Rectal smooth muscle tissue (tissue), 1 donor: ENCODE results near the gene ATP10A.

Source experiments
- H3K27ac ChIP-seq: one replicate; pipeline ENCODE4 v1.7.0; 2013; ENCODE audit warnings: low read depth, low read length, inconsistent platforms
- H3K27me3 ChIP-seq: one replicate; pipeline ENCODE4 v1.7.0; 2013; ENCODE audit warnings: low read length; ENCODE audit not compliant: control insufficient read depth, insufficient read depth
- H3K36me3 ChIP-seq: one replicate; pipeline ENCODE4 v1.7.0; 2013; ENCODE audit warnings: low read length; ENCODE audit not compliant: control insufficient read depth, insufficient read depth
- H3K4me1 ChIP-seq: one replicate; pipeline ENCODE4 v1.7.0; 2013; ENCODE audit warnings: low read length; ENCODE audit not compliant: control insufficient read depth, insufficient read depth
- H3K4me3 ChIP-seq: one replicate; pipeline ENCODE4 v1.7.0; 2013; ENCODE audit warnings: low read length
- H3K9ac ChIP-seq: one replicate; pipeline ENCODE4 v1.7.0; 2013; ENCODE audit warnings: low read length

The ATP10A gene

GRCh38 chr15:25801586-25802284 lies 61.4 kb downstream of the ATP10A start:
- Histone ChIP-seq H3K27me3 (no peaks in the 10 kb centered on the region), H3K4me1 (peaks cover 5% of the 10 kb centered on the region), H3K4me3 (no peak overlapping the region), H3K36me3 (no peaks in the 10 kb centered on the region), H3K27ac (no peak overlapping the region), H3K9ac (no peak overlapping the region)

DNA sequence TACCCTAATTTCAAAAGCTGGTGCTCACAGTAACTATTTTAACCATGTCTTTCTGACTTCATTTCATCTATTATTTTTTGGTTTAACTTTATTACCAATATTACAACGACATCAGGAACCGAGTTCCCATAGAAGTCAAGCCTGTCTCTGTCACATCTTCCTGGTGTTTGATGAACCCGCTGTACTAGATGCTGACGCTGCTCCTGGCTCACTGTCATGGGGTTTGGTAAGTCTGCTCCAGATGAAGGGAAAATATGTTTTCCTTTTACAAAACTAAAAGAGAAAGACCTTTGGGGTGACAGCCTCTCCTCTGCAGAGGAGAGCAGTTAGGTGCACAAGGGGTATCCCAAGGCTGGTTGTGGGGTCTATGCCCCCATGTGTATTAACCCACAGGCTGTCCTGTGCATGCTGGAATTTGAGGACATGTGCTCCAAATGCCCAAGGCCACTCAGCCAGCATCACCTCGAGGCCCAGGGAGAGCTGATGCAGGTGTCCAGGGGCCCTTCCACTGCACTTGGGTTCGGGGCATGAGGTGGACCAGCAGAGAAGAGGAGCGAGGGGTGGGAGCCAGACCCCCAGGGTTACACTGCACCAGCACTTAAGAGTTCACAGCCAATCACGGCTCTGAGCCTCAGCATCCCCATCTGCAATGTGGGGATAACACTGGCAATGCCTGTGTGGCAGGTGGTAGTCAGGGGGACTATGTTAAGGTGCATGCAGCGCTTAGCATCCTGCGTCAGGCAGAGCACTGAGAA lies 62.2 kb downstream of the ATP10A start:
- H3K27me3 ChIP-seq: no peaks in the 10 kb centered on the region
- H3K27ac ChIP-seq: no peak overlapping the region
- no peak overlapping the region for H3K4me3 ChIP-seq
- H3K4me1 ChIP-seq: peaks cover 5% of the 10 kb centered on the region
- no peak overlapping the region for H3K9ac ChIP-seq
- no peaks in the 10 kb centered on the region for H3K36me3 ChIP-seq

DNA sequence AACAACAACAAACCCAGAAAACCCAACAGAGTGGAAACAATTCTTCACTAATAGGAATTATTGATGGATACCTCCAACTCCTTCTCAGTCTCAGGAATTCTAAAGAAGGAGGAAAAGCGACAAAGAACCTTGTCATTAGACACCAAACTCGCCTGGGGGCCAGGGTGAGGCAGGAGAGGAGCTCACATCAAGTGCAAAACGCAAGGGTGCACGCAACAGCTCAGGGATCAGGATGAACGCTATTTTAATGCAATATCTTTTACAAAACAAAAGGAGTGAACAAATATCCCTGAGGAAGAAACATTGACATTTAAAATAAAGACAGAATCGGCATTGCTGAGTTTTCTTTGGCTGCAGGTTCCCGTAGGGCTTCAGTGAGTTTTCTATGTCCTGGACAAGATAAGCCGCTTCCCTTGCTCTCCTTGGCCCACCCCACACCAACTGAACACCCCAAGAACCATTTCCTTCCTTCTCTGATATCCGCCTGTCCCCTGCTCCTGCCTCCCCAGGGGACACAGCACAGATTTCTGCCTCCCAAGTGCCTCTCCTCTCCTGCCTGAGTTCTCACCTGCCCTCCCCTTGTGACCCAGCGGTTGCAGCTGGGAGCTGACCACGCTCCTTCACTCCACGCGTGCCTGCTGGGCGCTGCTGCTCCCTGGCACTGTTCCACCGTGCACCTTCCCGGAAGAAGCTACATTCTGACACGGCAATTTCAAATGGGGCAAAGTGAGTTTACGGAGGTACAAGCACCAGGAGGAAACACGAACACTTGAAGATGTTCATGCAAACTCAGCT lies 63.0 kb downstream of the ATP10A start:
- Histone ChIP-seq H3K27me3 (no peaks in the 10 kb centered on the region), H3K4me3 (no peak overlapping the region), H3K9ac (no peak overlapping the region), H3K27ac (no peak overlapping the region), H3K36me3 (no peaks in the 10 kb centered on the region), H3K4me1 (peaks cover 5% of the 10 kb centered on the region)

GRCh38 chr15:25797936-25798901 lies 64.9 kb downstream of the ATP10A start:
- no peak overlapping the region for H3K9ac ChIP-seq
- H3K36me3 ChIP-seq: no peaks in the 10 kb centered on the region
- H3K4me3 ChIP-seq: no peak overlapping the region
- H3K27ac ChIP-seq: peak overlapping the region; percentile 56
- H3K4me1 ChIP-seq: peaks cover 5% of the 10 kb centered on the region
- H3K27me3 ChIP-seq: no peaks in the 10 kb centered on the region

DNA sequence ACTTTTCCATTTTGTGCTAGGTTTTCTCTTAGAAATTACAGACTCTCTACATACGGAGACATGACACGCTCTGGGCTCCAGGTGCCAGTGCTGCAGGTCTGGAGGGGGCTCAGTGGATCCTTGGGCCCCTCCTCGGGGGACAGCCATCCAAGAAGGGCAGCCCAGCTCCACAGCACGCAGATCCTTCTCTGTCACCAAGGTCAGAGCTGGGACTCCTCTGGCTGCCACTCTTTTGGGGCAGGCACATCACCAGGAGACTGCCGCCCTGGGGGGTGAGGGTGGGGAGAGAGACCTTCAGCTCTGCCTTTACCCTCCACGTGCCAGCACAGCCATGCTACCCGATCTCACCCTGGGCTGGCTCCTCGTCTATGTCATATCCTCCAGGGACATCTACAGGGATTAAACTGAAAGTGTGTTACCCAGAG lies 65.6 kb downstream of the ATP10A start:
- no peak overlapping the region for H3K4me3 ChIP-seq
- H3K9ac ChIP-seq: no peak overlapping the region
- peak overlapping the region; percentile 56 for H3K27ac ChIP-seq
- H3K4me1 ChIP-seq: peaks cover 5% of the 10 kb centered on the region
- H3K27me3 ChIP-seq: no peaks in the 10 kb centered on the region
- no peaks in the 10 kb centered on the region for H3K36me3 ChIP-seq

GRCh38 chr15:25797035-25797434 lies 66.1 kb downstream of the ATP10A start:
- no peak overlapping the region for H3K9ac ChIP-seq
- H3K4me1 ChIP-seq: peaks cover 5% of the 10 kb centered on the region
- no peaks in the 10 kb centered on the region for H3K36me3 ChIP-seq
- H3K27me3 ChIP-seq: no peaks in the 10 kb centered on the region
- peak overlapping the region; percentile 56 for H3K27ac ChIP-seq
- no peak overlapping the region for H3K4me3 ChIP-seq

- no peak overlapping the region for H3K4me3 ChIP-seq
- no peaks in the 10 kb centered on the region for H3K27me3 ChIP-seq
- no peak overlapping the region for H3K9ac ChIP-seq
- H3K36me3 ChIP-seq: no peaks in the 10 kb centered on the region
- peaks cover 5% of the 10 kb centered on the region for H3K4me1 ChIP-seq
- no peak overlapping the region for H3K27ac ChIP-seq
Measured at GRCh38 chr15:25796395-25796794, 66.7 kb downstream of the ATP10A start.

DNA sequence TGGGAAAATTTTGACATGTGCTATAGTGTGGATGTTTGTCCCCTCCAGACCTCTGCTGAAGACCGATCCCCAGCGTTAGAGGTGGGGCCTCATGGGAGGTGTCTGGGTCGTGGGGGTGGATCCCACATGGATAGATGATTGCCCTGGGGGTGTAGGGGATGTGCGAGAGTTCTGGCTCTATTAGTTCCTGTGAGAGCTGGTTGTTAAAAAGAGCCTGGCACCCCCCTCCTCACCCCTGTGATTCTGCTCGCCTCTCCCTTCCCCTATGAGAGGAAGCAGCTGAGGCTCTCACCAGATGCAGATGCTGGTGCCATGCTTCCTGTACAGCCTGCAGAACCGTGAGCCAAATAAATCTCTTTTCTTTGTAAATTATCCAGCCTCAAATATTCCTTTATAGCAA lies 67.4 kb downstream of the ATP10A start:
- Histone ChIP-seq H3K27ac (no peak overlapping the region), H3K36me3 (no peaks in the 10 kb centered on the region), H3K27me3 (no peaks in the 10 kb centered on the region), H3K4me3 (no peak overlapping the region), H3K9ac (no peak overlapping the region), H3K4me1 (peaks cover 7% of the 10 kb centered on the region)

GRCh38 chr15:25795061-25795460 lies 68.1 kb downstream of the ATP10A start:
- Histone ChIP-seq H3K27ac (no peak overlapping the region), H3K4me3 (no peak overlapping the region), H3K9ac (no peak overlapping the region), H3K27me3 (no peaks in the 10 kb centered on the region), H3K36me3 (no peaks in the 10 kb centered on the region), H3K4me1 (peaks cover 12% of the 10 kb centered on the region)

DNA sequence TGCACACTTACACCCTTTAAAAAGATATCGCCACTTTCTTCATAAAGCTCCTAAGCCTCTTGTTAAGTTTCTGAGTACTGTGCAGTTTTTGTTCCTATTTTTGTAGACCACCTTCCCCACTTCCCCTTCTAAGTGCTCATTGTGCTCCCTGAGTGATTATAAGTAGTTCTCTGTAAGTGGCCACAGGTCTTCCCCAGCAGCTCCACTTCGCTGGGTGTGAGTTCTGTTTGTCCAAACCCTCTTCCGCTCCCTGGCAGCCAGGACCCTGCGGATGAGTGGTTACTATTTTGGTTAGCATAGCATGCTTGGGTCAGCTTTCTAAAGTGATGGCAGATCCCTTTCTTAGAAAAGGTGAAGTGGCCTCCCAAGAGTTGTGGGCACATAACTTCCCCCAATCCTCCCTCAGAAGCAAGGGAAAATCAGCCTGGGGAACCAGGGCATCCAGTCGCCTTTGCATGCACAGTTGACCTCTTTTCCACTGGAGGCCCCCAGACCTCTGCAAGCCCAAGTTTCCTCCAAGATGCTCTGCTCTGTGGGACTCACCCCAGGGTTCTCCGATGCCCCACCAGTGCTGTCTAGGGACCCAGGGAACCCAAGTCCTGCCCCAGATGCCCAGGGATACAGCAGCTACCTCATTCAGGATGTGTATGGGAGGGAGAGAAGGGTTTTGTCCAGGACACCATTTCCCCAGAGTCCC lies 69.6 kb downstream of the ATP10A start:
- H3K27me3 ChIP-seq: no peaks in the 10 kb centered on the region
- H3K4me1 ChIP-seq: peaks cover 26% of the 10 kb centered on the region
- H3K36me3 ChIP-seq: no peaks in the 10 kb centered on the region
- H3K9ac ChIP-seq: no peak overlapping the region
- no peak overlapping the region for H3K27ac ChIP-seq
- no peak overlapping the region for H3K4me3 ChIP-seq

DNA sequence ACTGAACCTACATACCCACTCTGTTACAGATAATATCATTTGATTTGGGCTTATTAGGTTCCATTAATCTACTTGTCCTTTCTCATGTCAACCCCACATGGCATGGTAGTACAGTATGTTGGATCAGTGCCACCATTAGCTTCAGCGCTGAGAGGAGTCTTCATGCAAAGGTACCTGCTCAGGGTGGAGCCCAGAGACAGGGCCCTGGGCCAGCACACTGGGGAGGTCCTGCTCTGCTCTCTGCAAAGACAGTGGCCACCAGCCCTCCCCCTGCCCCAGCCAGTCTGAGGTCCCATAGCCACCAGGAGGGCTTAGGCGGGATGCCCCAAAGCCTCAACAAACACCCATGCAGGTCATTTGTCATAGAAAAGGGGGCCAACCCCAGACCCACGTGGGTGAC lies 71.0 kb downstream of the ATP10A start:
- peaks cover 31% of the 10 kb centered on the region for H3K4me1 ChIP-seq
- H3K27me3 ChIP-seq: no peaks in the 10 kb centered on the region
- H3K9ac ChIP-seq: no peak overlapping the region
- no peak overlapping the region for H3K4me3 ChIP-seq
- H3K27ac ChIP-seq: no peak overlapping the region
- no peaks in the 10 kb centered on the region for H3K36me3 ChIP-seq
